GM10266 (cell line): ENCODE data around the gene MSS51.
"Not testable (repeated sequence)": the region's sequence is repeated elsewhere in the genome, so short reads cannot be mapped to it uniquely, and the experiment has no call there.

Experiments
- DNase-seq: peaks from one replicate; pipeline ENCODE4 v3.0.0; 2012; ENCODE audit errors: extremely low spot score
- TF ChIP-seq, protein P1 (sequence below): IDR thresholded peaks from 2 replicates; pipeline ENCODE4 v1.5.1; 2012; ENCODE audit warnings: mild to moderate bottlenecking, low read depth; ENCODE audit not compliant: control insufficient read depth, insufficient read depth; ENCODE audit errors: missing control alignments

MSS51 gene

DNA sequence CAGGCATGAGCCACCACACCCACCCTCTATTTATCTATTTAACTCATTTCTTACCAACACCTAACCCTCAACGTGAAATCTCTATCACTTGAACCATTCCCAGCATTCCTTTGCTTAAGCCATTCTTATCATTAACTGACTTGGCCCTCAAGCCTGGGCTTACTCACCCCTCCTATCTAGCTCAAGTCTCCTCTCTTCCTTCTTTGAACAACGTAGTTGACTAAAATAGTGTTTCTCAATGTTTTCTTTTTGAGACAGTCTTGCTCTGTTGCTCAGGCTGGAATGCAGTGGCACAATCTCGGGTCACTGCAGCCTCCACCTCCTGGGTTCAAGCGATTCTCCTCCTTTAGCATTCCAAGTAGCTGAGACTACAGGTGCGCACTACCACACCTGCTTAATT is 26.5 kb downstream of the MSS51 start:
- DNase-seq: no peak
- TF ChIP-seq, protein P1, sequence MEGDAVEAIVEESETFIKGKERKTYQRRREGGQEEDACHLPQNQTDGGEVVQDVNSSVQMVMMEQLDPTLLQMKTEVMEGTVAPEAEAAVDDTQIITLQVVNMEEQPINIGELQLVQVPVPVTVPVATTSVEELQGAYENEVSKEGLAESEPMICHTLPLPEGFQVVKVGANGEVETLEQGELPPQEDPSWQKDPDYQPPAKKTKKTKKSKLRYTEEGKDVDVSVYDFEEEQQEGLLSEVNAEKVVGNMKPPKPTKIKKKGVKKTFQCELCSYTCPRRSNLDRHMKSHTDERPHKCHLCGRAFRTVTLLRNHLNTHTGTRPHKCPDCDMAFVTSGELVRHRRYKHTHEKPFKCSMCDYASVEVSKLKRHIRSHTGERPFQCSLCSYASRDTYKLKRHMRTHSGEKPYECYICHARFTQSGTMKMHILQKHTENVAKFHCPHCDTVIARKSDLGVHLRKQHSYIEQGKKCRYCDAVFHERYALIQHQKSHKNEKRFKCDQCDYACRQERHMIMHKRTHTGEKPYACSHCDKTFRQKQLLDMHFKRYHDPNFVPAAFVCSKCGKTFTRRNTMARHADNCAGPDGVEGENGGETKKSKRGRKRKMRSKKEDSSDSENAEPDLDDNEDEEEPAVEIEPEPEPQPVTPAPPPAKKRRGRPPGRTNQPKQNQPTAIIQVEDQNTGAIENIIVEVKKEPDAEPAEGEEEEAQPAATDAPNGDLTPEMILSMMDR: no peak

DNA sequence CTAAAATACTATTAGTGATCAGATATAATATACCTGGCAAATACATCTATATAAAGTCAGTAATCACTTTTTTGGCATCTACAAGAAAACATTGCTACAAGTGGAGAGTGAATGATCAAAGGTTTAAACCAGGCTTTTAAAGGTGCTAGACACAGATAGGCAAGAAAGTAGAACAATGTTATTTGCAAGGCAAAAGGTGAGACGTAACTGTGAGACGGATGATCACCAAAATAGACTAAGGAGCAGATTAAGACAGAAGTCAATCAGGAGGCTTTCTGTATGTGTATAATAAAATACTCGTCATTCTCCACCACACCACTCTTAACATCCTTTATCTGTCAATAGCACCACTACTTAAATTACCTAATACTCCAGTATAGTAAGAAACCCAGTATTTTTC is 27.8 kb downstream of the MSS51 start:
- DNase-seq: no peak
- TF ChIP-seq, protein P1: no peak

DNA sequence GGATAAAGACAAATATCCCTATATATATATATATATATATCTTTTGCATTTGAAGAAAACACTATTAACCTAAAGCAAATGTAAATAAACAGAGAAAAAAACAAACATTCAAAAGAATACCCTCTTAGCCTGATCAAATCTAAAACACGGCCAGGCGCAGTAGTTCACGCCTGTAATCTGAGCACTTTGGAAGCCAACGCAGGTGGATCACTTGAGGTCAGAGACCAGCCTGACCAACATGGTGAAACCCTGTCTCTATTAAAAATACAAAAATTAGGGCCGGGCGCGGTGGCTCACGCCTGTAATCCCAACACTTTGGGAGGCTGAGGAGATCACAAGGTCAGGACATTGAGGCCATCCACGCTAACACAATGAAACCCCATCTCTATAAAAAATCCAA is 28.7 kb downstream of the MSS51 start:
- TF ChIP-seq, protein P1: no peak
- no peak for DNase-seq

DNA sequence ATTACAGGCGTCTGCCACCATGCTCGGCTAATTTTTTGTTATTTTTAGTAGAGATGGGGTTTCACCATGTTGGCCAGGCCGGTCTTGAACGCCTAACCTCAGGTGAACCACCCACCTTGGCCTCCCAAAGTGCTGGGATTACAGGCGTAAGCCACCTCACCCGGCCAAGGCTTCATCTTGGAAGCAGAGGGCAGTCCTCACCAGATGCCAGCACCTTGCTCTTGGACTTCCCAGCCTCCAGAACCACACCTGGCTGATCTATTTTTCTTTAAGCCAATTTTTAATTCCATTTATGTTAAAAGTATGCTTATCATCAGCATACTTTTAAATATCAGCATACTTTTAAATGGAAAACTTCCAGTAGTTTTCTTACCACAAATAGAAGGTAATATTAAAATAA is 31.7 kb downstream of the MSS51 start:
- no peak for DNase-seq
- TF ChIP-seq, protein P1: no peak

DNA sequence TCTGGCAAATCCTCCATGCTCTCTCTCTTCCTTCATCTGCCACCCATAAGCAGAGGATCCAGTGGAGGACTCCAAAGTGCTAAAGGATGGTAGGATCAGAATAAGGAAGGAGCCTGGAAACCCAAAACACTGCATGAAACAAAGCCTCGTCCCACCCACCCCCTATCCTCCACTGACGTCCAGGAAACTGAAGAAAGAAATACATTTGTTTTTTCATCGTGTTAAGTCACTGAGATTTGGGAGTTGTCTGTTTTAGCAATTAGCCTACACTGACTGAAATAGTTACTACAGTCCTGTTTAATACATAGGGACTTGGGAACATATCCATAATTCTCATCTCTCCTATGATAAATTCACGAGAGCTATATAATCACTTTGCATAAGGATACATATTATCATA is 34.3 kb downstream of the MSS51 start:
- no peak for DNase-seq
- TF ChIP-seq, protein P1: no peak

DNA sequence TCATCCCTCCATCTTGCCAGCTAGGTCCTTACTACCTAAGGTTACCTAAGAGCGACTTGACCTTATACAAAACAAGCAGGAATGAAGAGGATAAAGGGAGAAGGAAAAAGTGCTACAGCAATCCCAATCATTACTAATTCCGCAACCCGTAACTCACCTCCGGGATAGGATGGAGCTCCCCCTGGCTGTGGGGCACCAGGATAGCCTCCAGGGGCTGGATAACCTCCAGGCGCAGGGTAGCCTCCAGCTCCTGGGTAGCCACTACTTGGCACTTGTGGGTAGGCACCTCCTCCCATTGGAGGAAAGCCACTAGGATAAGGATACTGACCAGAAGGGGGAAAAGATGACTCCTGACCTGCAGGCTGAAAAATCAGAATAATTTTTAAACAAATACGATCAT is 35.3 kb downstream of the MSS51 start:
- no peak for DNase-seq

DNA sequence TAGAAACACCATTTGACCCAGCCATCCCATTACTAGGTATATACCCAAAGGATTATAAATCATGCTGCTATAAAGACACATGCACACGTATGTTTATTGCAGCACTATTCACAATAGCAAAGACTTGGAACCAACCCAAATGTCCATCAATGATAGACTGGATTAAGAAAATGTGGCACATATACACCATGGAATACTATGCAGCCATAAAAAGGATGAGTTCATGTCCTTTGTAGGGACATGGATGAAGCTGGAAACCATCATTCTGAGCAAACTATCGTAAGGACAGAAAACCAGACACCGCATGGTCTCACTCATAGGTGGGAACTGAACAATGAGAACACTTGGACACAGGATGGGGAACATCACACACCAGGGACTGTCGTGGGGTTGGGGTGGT is 39.0 kb downstream of the MSS51 start:
- DNase-seq: not testable (repeated sequence)

More for the DNA sequence above, 35.3 kb downstream of the MSS51 start:
- TF ChIP-seq, protein P1: no peak

DNA sequence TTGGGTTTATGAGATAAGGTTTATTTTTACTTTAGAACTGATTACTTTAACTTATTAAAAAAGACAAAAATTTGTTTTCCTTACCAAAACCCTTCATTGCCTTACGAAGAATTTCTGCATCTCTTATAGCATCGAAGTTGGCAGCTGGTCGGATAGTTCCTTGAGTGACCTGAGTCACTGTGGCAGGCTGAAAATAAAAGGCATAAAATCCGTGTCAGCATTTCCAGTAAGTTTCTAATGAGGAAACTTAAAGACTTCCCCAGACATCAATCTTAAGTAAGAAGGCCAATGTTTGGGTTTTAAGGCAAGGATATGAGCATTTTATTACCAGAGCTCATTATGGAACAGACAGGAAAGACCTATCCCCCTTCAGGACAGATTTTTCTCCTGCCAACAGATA is 45.1 kb downstream of the MSS51 start:
- DNase-seq: no peak
- TF ChIP-seq, protein P1: no peak
